ENCODE results near the gene LSM14B.
"Not testable (repeated sequence)": the region's sequence is repeated elsewhere in the genome, so short reads cannot be mapped to it uniquely, and the experiment has no call there.

Gene LSM14B

GRCh38 chr20:62101078-62101477 lies 21.2 kb upstream of the LSM14B start:
- Mint-ChIP-seq H3K36me3 (peaks cover 20% of the 10 kb centered on the region), H3K9me3 (peaks cover 25% of the 10 kb centered on the region), H3K27ac (no peak overlapping the region), H3K4me3 (no peak overlapping the region), H3K4me1 (no peaks in the 10 kb centered on the region), H3K27me3 (peaks cover 24% of the 10 kb centered on the region)
- DNase-seq (ENCODE audit: low spot score in 2 of 2) (no peak), ATAC-seq (ENCODE audit: low read depth) (no peak)

- H3K36me3 Mint-ChIP-seq = peaks cover 24% of the 10 kb centered on the region
- peaks cover 36% of the 10 kb centered on the region for H3K9me3 Mint-ChIP-seq
- no peak overlapping the region for H3K4me3 Mint-ChIP-seq
- ATAC-seq (ENCODE audit: low read depth) = no peak
- no peak for DNase-seq (ENCODE audit: low spot score in 2 of 2)
- peaks cover 22% of the 10 kb centered on the region for H3K27me3 Mint-ChIP-seq
- no peaks in the 10 kb centered on the region for H3K4me1 Mint-ChIP-seq
- no peak overlapping the region for H3K27ac Mint-ChIP-seq
These were observed 18.6 kb upstream of the LSM14B start for GRCh38 chr20:62103508-62104233.

GRCh38 chr20:62104234-62104789 lies 18.0 kb upstream of the LSM14B start:
- ATAC-seq (ENCODE audit: low read depth) (no peak), DNase-seq (ENCODE audit: low spot score in 2 of 2) (no peak)
- peaks cover 38% of the 10 kb centered on the region for H3K9me3 Mint-ChIP-seq
- no peak overlapping the region for H3K4me3 Mint-ChIP-seq
- H3K36me3 Mint-ChIP-seq = peaks cover 25% of the 10 kb centered on the region
- no peaks in the 10 kb centered on the region for H3K4me1 Mint-ChIP-seq
- no peak overlapping the region for H3K27ac Mint-ChIP-seq
- H3K27me3 Mint-ChIP-seq = peaks cover 19% of the 10 kb centered on the region

- no peak overlapping the region for H3K4me3 Mint-ChIP-seq
- no peak for DNase-seq (ENCODE audit: low spot score in 2 of 2)
- H3K36me3 Mint-ChIP-seq = peaks cover 26% of the 10 kb centered on the region
- peaks cover 41% of the 10 kb centered on the region for H3K9me3 Mint-ChIP-seq
- H3K4me1 Mint-ChIP-seq = no peaks in the 10 kb centered on the region
- peaks cover 16% of the 10 kb centered on the region for H3K27me3 Mint-ChIP-seq
- no peak overlapping the region for H3K27ac Mint-ChIP-seq
- no peak for ATAC-seq (ENCODE audit: low read depth)
These were observed 17.4 kb upstream of the LSM14B start for GRCh38 chr20:62104791-62105345.

GRCh38 chr20:62105592-62105991 lies 16.7 kb upstream of the LSM14B start:
- ATAC-seq (ENCODE audit: low read depth) (no peak), DNase-seq (ENCODE audit: low spot score in 2 of 2) (no peak)
- Mint-ChIP-seq H3K4me3 (no peak overlapping the region), H3K9me3 (peaks cover 39% of the 10 kb centered on the region), H3K36me3 (peaks cover 30% of the 10 kb centered on the region), H3K27me3 (peaks cover 10% of the 10 kb centered on the region), H3K4me1 (no peaks in the 10 kb centered on the region), H3K27ac (no peak overlapping the region)

GRCh38 chr20:62111148-62111547 lies 11.1 kb upstream of the LSM14B start:
- ATAC-seq (ENCODE audit: low read depth) (no peak), DNase-seq (ENCODE audit: low spot score in 2 of 2) (no peak)
- no peaks in the 10 kb centered on the region for H3K4me1 Mint-ChIP-seq
- H3K27ac Mint-ChIP-seq = no peak overlapping the region
- peaks cover 30% of the 10 kb centered on the region for H3K9me3 Mint-ChIP-seq
- peaks cover 18% of the 10 kb centered on the region for H3K36me3 Mint-ChIP-seq
- peaks cover 4% of the 10 kb centered on the region for H3K27me3 Mint-ChIP-seq
- H3K4me3 Mint-ChIP-seq = no peak overlapping the region

GRCh38 chr20:62112368-62112767 lies 9.9 kb upstream of the LSM14B start:
- Mint-ChIP-seq H3K27me3 (peaks cover 2% of the 10 kb centered on the region), H3K4me1 (peaks cover 2% of the 10 kb centered on the region), H3K36me3 (peaks cover 13% of the 10 kb centered on the region), H3K27ac (no peak overlapping the region), H3K9me3 (peaks cover 25% of the 10 kb centered on the region), H3K4me3 (no peak overlapping the region)
- ATAC-seq (ENCODE audit: low read depth) = no peak
- DNase-seq (ENCODE audit: low spot score in 2 of 2) = no peak

- ATAC-seq (ENCODE audit: low read depth) (no peak), DNase-seq (ENCODE audit: low spot score in 2 of 2) (no peak)
- H3K9me3 Mint-ChIP-seq = peaks cover 14% of the 10 kb centered on the region
- no peak overlapping the region for H3K4me3 Mint-ChIP-seq
- no peak overlapping the region for H3K27ac Mint-ChIP-seq
- H3K4me1 Mint-ChIP-seq = peaks cover 2% of the 10 kb centered on the region
- peaks cover 2% of the 10 kb centered on the region for H3K27me3 Mint-ChIP-seq
- H3K36me3 Mint-ChIP-seq = peaks cover 9% of the 10 kb centered on the region
These were observed 7.4 kb upstream of the LSM14B start for GRCh38 chr20:62114894-62115293.

GRCh38 chr20:62115800-62116407 lies 6.4 kb upstream of the LSM14B start:
- peaks cover 11% of the 10 kb centered on the region for H3K9me3 Mint-ChIP-seq
- DNase-seq (ENCODE audit: low spot score in 2 of 2); H3K36me3 Mint-ChIP-seq; H3K4me3 Mint-ChIP-seq; H3K27me3 Mint-ChIP-seq; ATAC-seq (ENCODE audit: low read depth); H3K27ac Mint-ChIP-seq; H3K4me1 Mint-ChIP-seq: not testable (repeated sequence)

- no peak overlapping the region for H3K4me3 Mint-ChIP-seq
- H3K36me3 Mint-ChIP-seq = peaks cover 5% of the 10 kb centered on the region
- ATAC-seq (ENCODE audit: low read depth) (no peak), DNase-seq (ENCODE audit: low spot score in 2 of 2) (no peak)
- H3K4me1 Mint-ChIP-seq = peaks cover 5% of the 10 kb centered on the region
- no peak overlapping the region for H3K27ac Mint-ChIP-seq
- peaks cover 11% of the 10 kb centered on the region for H3K9me3 Mint-ChIP-seq
- H3K27me3 Mint-ChIP-seq = peaks cover 2% of the 10 kb centered on the region
These were observed 5.5 kb upstream of the LSM14B start for GRCh38 chr20:62116558-62117361.

- Mint-ChIP-seq H3K27ac (no peak overlapping the region), H3K4me1 (peaks cover 5% of the 10 kb centered on the region), H3K9me3 (peaks cover 9% of the 10 kb centered on the region), H3K36me3 (peaks cover 5% of the 10 kb centered on the region), H3K4me3 (no peak overlapping the region), H3K27me3 (peaks cover 2% of the 10 kb centered on the region)
- DNase-seq (ENCODE audit: low spot score in 2 of 2) (no peak), ATAC-seq (ENCODE audit: low read depth) (no peak)
These were observed 5.0 kb upstream of the LSM14B start for GRCh38 chr20:62117362-62117646.

GRCh38 chr20:62117658-62118057 lies 4.6 kb upstream of the LSM14B start:
- peaks cover 5% of the 10 kb centered on the region for H3K4me1 Mint-ChIP-seq
- no peak overlapping the region for H3K27ac Mint-ChIP-seq
- DNase-seq (ENCODE audit: low spot score in 2 of 2) (no peak), ATAC-seq (ENCODE audit: low read depth) (no peak)
- H3K9me3 Mint-ChIP-seq = peaks cover 7% of the 10 kb centered on the region
- H3K27me3 Mint-ChIP-seq = peaks cover 2% of the 10 kb centered on the region
- no peak overlapping the region for H3K4me3 Mint-ChIP-seq
- H3K36me3 Mint-ChIP-seq = peaks cover 5% of the 10 kb centered on the region

- Mint-ChIP-seq H3K4me1 (peaks cover 8% of the 10 kb centered on the region), H3K27ac (no peak overlapping the region), H3K27me3 (peaks cover 2% of the 10 kb centered on the region), H3K9me3 (peaks cover 4% of the 10 kb centered on the region), H3K36me3 (peaks cover 4% of the 10 kb centered on the region), H3K4me3 (no peak overlapping the region)
- ATAC-seq (ENCODE audit: low read depth) (no peak), DNase-seq (ENCODE audit: low spot score in 2 of 2) (no peak)
These were observed 3.9 kb upstream of the LSM14B start for GRCh38 chr20:62118113-62119043.

Measured in memory B cell (primary cell).